GM04503 (cell line): ENCODE data around the gene ATP6V0B.

Source experiments
- DNase-seq: peaks from one replicate; pipeline ENCODE4 v3.0.0-alpha.2; 2012; ENCODE audit warnings: low read depth

Gene ATP6V0B

GRCh38 chr1:43969746-43970466 lies 4.9 kb upstream of the ATP6V0B start, which contains the start of gene DPH2:
Gene DPH2 (plus strand): TSS chr1:43970010. CDS start chr1:43970176, 166 bp downstream.
- DNase-seq: peak; percentile 86

- no peak for DNase-seq
Observed at GRCh38 chr1:43970502-43970901, 4.3 kb upstream of the ATP6V0B start.

GRCh38 chr1:43970911-43971310 lies 3.8 kb upstream of the ATP6V0B start:
- DNase-seq: no peak

- DNase-seq: no peak
Observed at GRCh38 chr1:43971336-43971980, 3.3 kb upstream of the ATP6V0B start.

GRCh38 chr1:43973981-43974442 lies 748 bp upstream of the ATP6V0B start:
- DNase-seq: no peak

GRCh38 chr1:43975249-43975961 lies 645 bp downstream of the ATP6V0B start:
- no peak for DNase-seq

GRCh38 chr1:43976045-43976444 lies 1.3 kb downstream of the ATP6V0B start:
- no peak for DNase-seq

GRCh38 chr1:43976890-43977289 lies 2.1 kb downstream of the ATP6V0B start:
- no peak for DNase-seq

GRCh38 chr1:43977376-43978263 lies 2.9 kb downstream of the ATP6V0B start:
- DNase-seq: no peak

- DNase-seq: no peak
Observed at GRCh38 chr1:43978264-43978550, 3.4 kb downstream of the ATP6V0B start.

GRCh38 chr1:43978551-43979260 lies 3.9 kb downstream of the ATP6V0B start, which contains the start of gene B4GALT2:
Gene B4GALT2 (plus strand): TSS chr1:43979210. CDS start chr1:43981161, 1,951 bp downstream.
- DNase-seq: no peak

- DNase-seq: no peak
Observed at GRCh38 chr1:43979261-43979527, 4.4 kb downstream of the ATP6V0B start.

- DNase-seq: no peak
Observed at GRCh38 chr1:43979528-43980254, 4.9 kb downstream of the ATP6V0B start.

- DNase-seq: no peak
Observed at GRCh38 chr1:43980255-43981134, 5.7 kb downstream of the ATP6V0B start.

GRCh38 chr1:43981135-43981491 lies 6.4 kb downstream of the ATP6V0B start:
- DNase-seq: no peak

- no peak for DNase-seq
Observed at GRCh38 chr1:43981636-43982035, 6.9 kb downstream of the ATP6V0B start.

GRCh38 chr1:43982241-43982640 lies 7.5 kb downstream of the ATP6V0B start:
- DNase-seq: no peak

- no peak for DNase-seq
Observed at GRCh38 chr1:43982808-43983207, 8.0 kb downstream of the ATP6V0B start.

- no peak for DNase-seq
Observed at GRCh38 chr1:43983253-43983899, 8.6 kb downstream of the ATP6V0B start.
